Activated CD4-positive, alpha-beta T cell treated with anti-CD3 and anti-CD28 coated beads for 36 hours (primary cell): Measurements from ENCODE around the gene ADGRD1. TPM values are rescaled to one million over a fixed set of nuclear protein-coding genes. Genes with fewer than 3 reads are reported as not detected.

Experiments used
- ATAC-seq: fragments of 200-7000 bp; cut with Tn5 transposase; one replicate; pipeline ENCODE4 v1.10.0; 2021; ENCODE audit warnings: mild to moderate bottlenecking, moderate library complexity
- CTCF ChIA-PET: fragments of 350-600 bp; sonication (Branson Sonifier 250); formaldehyde crosslinking; loops from one replicate; lab custom pipeline; 2021; ENCODE audit warnings: antibody characterized with exemption; lab: Charles Lee
- POLR2A ChIA-PET: fragments of 350-600 bp; sonication (Branson Sonifier 250); formaldehyde crosslinking; loops from one replicate; lab custom pipeline; 2021; ENCODE audit warnings: antibody characterized with exemption, inconsistent platforms; lab: Charles Lee
- DNase-seq: peaks from one replicate; pipeline ENCODE4 v3.0.0-alpha.2; 2020
- H3K27ac Mint-ChIP-seq: one replicate; pipeline ENCODE4 v1.8.0; 2021; ENCODE audit warnings: mixed read lengths
- H3K27me3 Mint-ChIP-seq: one replicate; pipeline ENCODE4 v1.8.0; 2021; ENCODE audit warnings: mixed read lengths
- H3K36me3 Mint-ChIP-seq: one replicate; pipeline ENCODE4 v1.8.0; 2021; ENCODE audit warnings: low read depth, mixed read lengths
- H3K4me1 Mint-ChIP-seq: one replicate; pipeline ENCODE4 v1.8.0; 2021; ENCODE audit warnings: mixed read lengths
- H3K4me3 Mint-ChIP-seq: one replicate; pipeline ENCODE4 v1.8.0; 2021; ENCODE audit warnings: mild to moderate bottlenecking, moderate library complexity, mixed read lengths
- H3K9me3 Mint-ChIP-seq: one replicate; pipeline ENCODE4 v1.8.0; 2021; ENCODE audit warnings: low read depth, mixed read lengths
- intact Hi-C, 2 experiments: fragments of 100-400 bp; cut with DNase I in 1 of 2; cut with micrococcal nuclease in 1 of 2; formaldehyde crosslinking; loops; one replicate each; pipeline versions ENCODE4 v1.14.2 to v1.15.1; 2022 to 2024; cut with DNase I, micrococcal nuclease
- total RNA-seq, 2 experiments: library from RNA; stranded (reverse); gene quantifications; one replicate each; pipeline ENCODE4 v1.2.3, GENCODE V29; 2021

ADGRD1 gene
- total RNA-seq, 2 experiments from 2014 or later, result 1.8 to 2.3 TPM

DNA sequence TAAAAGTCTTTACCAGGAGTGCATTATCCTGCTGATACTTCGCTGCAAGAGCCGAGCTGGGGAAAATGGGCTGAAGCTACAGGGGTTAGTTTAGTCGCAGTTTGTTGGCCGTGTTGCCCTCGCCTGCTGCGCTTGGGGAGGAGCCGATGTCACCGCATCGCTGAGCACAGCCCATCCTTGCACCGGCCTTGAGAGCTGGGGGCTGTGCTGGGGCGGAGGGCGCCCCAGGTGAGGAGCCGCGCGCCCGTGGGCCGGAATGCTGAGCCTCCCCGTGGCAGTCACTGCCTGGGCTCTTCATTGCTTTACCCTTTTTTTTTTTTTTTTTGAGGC lies 50.0 kb downstream of the ADGRD1 start:
- intact Hi-C loops, result no loop called here
- ChIA-PET POLR2A (no interaction called here), CTCF (interaction anchor here (1.4 kb wide), 1 partner anchor 10 kb away, joined by 3 read pairs; no protein-coding TSS in a partner anchor)
- ATAC-seq (no peak), DNase-seq (no peak)
- Mint-ChIP-seq H3K27ac (no peak overlapping the region), H3K4me1 (peaks cover 2% of the 10 kb centered on the region), H3K36me3 (no peaks in the 10 kb centered on the region), H3K27me3 (no peaks in the 10 kb centered on the region), H3K9me3 (no peaks in the 10 kb centered on the region), H3K4me3 (no peak overlapping the region)

DNA sequence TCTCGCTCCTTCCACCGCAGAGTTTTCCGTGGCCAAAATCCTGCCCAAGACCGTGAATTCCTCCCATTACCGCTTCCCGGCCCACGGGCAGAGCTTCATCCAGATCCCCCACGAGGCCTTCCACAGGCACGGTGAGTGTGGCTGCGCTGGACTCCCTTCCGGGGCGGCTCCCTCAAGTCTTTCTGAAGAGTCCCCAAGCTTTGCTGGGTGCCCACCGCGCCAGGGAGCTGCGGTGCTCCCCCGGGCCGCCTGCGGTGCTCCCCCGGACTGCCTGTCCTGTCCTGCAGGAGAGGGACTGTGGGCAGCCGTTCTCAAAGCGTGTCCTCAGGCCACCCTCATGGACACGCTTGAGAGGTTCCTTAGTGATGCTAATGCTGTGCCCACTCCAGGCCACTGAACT lies 50.5 kb downstream of the ADGRD1 start:
- H3K4me1 Mint-ChIP-seq, result peaks cover 2% of the 10 kb centered on the region
- DNase-seq (no peak), ATAC-seq (no peak)
- intact Hi-C loops, result no loop called here
- H3K4me3 Mint-ChIP-seq, result no peak overlapping the region
- ChIA-PET CTCF (interaction anchor here (1.4 kb wide), 1 partner anchor 10 kb away, joined by 3 read pairs; no protein-coding TSS in a partner anchor), POLR2A (no interaction called here)
- no peaks in the 10 kb centered on the region for H3K27me3 Mint-ChIP-seq
- H3K27ac Mint-ChIP-seq, result no peak overlapping the region
- H3K36me3 Mint-ChIP-seq, result no peaks in the 10 kb centered on the region
- H3K9me3 Mint-ChIP-seq, result no peaks in the 10 kb centered on the region

GRCh38 chr12:131005161-131006035 lies 51.7 kb downstream of the ADGRD1 start:
- H3K36me3 Mint-ChIP-seq, result no peaks in the 10 kb centered on the region
- H3K27me3 Mint-ChIP-seq, result no peaks in the 10 kb centered on the region
- no peak overlapping the region for H3K27ac Mint-ChIP-seq
- H3K4me1 Mint-ChIP-seq, result peaks cover 2% of the 10 kb centered on the region
- H3K9me3 Mint-ChIP-seq, result no peaks in the 10 kb centered on the region
- no peak for DNase-seq
- CTCF ChIA-PET, result no interaction called here
- intact Hi-C loops, result no loop called here
- ATAC-seq, result no peak
- no peak overlapping the region for H3K4me3 Mint-ChIP-seq
- POLR2A ChIA-PET, result no interaction called here

GRCh38 chr12:131006036-131006735 lies 52.5 kb downstream of the ADGRD1 start:
- ChIA-PET POLR2A (no interaction called here), CTCF (no interaction called here)
- Mint-ChIP-seq H3K9me3 (no peaks in the 10 kb centered on the region), H3K4me3 (no peak overlapping the region), H3K27me3 (no peaks in the 10 kb centered on the region), H3K36me3 (no peaks in the 10 kb centered on the region), H3K27ac (no peak overlapping the region), H3K4me1 (peaks cover 2% of the 10 kb centered on the region)
- intact Hi-C loops, result no loop called here
- DNase-seq, result no peak
- no peak for ATAC-seq

DNA sequence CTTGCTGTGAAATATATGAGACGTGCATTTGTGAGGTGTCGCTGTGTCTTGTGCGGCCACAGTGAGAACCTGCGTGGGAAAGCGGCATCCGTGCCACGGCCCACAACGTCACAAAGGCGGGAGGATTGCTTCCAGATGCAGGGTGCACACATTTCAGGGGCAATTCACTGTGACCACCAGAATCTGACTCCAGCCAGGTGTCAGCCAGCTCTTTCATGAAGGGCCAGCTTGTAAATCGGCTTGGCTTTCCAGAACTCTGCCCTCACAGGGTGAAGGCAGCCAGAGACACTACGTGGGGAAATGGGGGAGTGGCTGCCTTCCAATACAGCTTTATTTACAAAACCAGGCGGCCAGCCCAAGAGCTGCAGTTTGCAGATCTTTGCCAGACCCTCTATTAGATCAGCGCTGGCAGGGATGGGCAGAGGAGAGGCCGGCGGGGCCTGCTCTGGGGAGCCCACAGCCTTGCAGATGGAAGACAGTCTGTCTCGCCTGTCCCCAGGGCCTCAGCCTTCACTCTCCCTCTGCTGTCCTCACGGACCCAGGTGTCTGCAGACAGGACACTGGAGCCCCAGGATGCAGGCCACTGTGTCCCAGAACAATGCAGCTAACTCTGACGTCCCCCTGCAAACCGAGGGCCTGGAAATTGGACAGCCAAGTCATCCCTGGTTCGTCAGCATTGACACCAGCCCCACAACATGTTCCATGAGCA lies 53.5 kb downstream of the ADGRD1 start:
- CTCF ChIA-PET, result interaction anchor here (0.6 kb wide), 1 partner anchor 26 kb away, joined by 3 read pairs; no protein-coding TSS in a partner anchor

DNA sequence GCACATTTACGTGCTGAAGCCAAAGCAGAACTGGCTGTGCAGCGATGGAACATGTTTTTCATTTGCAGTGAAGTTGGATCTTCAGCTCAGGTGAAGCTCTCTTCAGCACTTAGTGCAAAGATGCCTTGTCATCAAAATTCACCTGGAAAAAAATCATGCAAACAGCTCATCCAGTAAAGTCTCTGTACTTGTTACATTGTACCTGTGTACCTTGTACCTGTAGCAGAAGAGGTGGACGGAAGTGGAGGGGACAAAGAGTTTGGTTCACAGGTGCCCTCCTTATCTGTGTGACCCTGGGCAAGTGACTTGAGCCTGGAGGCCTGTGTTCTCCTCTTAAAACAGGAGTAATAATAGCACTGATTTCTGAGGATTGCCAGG lies 54.0 kb downstream of the ADGRD1 start:
- POLR2A ChIA-PET, result no interaction called here
- intact Hi-C loops, result no loop called here
- Mint-ChIP-seq H3K27ac (no peak overlapping the region), H3K4me1 (peaks cover 2% of the 10 kb centered on the region), H3K4me3 (no peak overlapping the region), H3K9me3 (no peaks in the 10 kb centered on the region), H3K27me3 (no peaks in the 10 kb centered on the region), H3K36me3 (no peaks in the 10 kb centered on the region)
- no peak for DNase-seq
- ATAC-seq, result no peak
- CTCF ChIA-PET, result no interaction called here

More for the DNA sequence above, 53.5 kb downstream of the ADGRD1 start:
- POLR2A ChIA-PET, result no interaction called here
- Mint-ChIP-seq H3K27ac (no peak overlapping the region), H3K36me3 (no peaks in the 10 kb centered on the region), H3K27me3 (no peaks in the 10 kb centered on the region), H3K9me3 (no peaks in the 10 kb centered on the region), H3K4me1 (peaks cover 2% of the 10 kb centered on the region), H3K4me3 (no peak overlapping the region)
- intact Hi-C loops, result no loop called here
- no peak for DNase-seq
- ATAC-seq, result no peak

DNA sequence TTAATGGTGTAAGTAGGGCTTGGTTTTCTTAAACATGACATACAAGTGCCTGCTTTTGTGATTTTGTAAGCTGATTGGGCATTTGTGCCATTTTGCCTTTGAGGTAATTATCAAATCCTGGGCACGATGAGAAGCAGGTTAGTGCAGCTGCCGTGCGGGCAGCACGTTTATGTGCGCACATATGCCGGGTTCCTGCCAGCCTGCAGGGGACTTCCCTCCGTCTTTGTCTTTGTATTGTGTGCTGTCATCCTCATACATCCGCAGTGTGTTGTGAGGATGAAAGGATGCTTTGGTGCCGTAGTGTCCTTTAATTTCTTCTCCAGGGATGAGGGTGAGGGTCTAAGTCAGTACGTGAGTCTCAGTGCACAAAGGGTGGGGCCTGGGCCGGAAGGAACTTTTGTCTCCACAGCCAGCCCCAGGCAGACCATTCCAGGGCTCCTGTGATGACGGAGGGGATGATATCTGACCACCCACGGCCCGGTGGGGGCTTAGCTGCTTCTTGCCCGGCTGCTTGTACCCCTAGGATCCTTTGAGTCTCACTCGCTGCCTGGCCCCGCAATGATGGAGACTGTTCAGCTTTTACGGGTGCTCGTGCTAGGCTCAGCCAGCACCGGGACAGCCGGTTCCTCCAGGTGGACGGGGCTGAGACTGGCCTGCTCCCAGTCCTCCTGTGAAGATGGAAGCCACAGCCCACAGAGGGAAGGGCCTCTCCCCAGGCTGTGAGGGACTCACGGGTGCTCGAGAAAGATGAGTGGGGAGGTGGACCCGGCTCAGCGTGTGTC lies 54.6 kb downstream of the ADGRD1 start:
- no peaks in the 10 kb centered on the region for H3K9me3 Mint-ChIP-seq
- H3K27ac Mint-ChIP-seq, result no peak overlapping the region
- intact Hi-C loops, result no loop called here
- peaks cover 2% of the 10 kb centered on the region for H3K4me1 Mint-ChIP-seq
- H3K27me3 Mint-ChIP-seq, result no peaks in the 10 kb centered on the region
- CTCF ChIA-PET, result no interaction called here
- ATAC-seq, result no peak
- POLR2A ChIA-PET, result no interaction called here
- no peak overlapping the region for H3K4me3 Mint-ChIP-seq
- H3K36me3 Mint-ChIP-seq, result no peaks in the 10 kb centered on the region
- DNase-seq, result no peak

GRCh38 chr12:131008913-131009270 lies 55.2 kb downstream of the ADGRD1 start:
- Mint-ChIP-seq H3K9me3 (no peaks in the 10 kb centered on the region), H3K4me3 (no peak overlapping the region), H3K27ac (no peak overlapping the region), H3K36me3 (no peaks in the 10 kb centered on the region), H3K4me1 (peaks cover 2% of the 10 kb centered on the region), H3K27me3 (no peaks in the 10 kb centered on the region)
- intact Hi-C loops, result no loop called here
- no peak for ATAC-seq
- DNase-seq, result no peak
- POLR2A ChIA-PET, result no interaction called here
- CTCF ChIA-PET, result no interaction called here

DNA sequence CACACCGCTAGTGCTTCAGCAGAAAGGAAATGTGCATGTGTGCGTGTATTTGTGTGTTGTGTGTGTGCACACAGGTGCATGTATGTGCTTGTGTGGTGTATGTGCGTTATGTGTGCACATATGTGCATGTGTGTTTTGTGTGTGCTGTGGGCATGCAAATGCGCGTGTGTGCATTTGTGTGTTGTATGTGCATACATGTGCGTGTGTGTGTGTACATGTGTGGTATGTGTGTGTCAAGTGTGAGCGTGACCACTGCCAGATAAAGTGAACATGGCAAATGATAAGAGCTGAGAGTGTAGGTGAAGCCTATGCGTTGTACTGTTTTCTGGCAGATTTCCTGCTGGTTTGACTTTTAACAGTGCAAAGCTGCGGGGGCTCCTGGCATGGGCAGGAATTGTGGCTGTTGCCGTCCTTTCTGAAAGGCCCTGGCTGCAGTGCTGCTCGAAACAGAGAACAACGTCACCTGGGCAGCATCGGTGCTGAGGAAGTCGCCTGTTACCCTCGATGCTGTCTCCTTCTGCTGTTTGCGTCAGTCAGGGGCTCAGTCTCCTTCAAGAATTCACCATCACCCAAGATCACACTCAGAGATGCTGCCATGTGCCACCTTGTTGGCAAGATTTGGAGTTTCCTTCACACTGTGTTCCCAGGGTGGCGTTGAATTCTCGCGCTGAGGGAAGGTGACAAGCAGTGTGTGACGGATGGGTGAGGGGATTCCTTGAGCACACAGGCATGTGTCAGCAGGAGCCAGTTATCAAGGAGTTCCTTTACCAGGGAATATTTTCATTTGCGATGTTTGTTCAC lies 56.1 kb downstream of the ADGRD1 start:
- CTCF ChIA-PET, result no interaction called here
- no peak overlapping the region for H3K27ac Mint-ChIP-seq
- POLR2A ChIA-PET, result no interaction called here
- no peak overlapping the region for H3K4me3 Mint-ChIP-seq
- no peak for DNase-seq
- H3K4me1 Mint-ChIP-seq, result no peaks in the 10 kb centered on the region
- no peak for ATAC-seq
- intact Hi-C loops, result no loop called here
- H3K9me3 Mint-ChIP-seq, result no peaks in the 10 kb centered on the region
- no peaks in the 10 kb centered on the region for H3K27me3 Mint-ChIP-seq
- H3K36me3 Mint-ChIP-seq, result no peaks in the 10 kb centered on the region

- CTCF ChIA-PET, result no interaction called here
- Mint-ChIP-seq H3K27ac (no peak overlapping the region), H3K27me3 (no peaks in the 10 kb centered on the region), H3K4me1 (no peaks in the 10 kb centered on the region), H3K9me3 (no peaks in the 10 kb centered on the region), H3K36me3 (no peaks in the 10 kb centered on the region), H3K4me3 (no peak overlapping the region)
- ATAC-seq (no peak), DNase-seq (no peak)
- intact Hi-C loops, result no loop called here
- POLR2A ChIA-PET, result no interaction called here
These were observed 56.9 kb downstream of the ADGRD1 start for GRCh38 chr12:131010396-131011131.
